GM21423 (cell line): ENCODE results near the gene TMUB1.
"Not testable (repeated sequence)": the region's sequence is repeated elsewhere in the genome, so short reads cannot be mapped to it uniquely, and the experiment has no call there.

Experiments used
- ATAC-seq: cut with Tn5 transposase; IDR thresholded peaks from one replicate; pipeline ENCODE4 v1.9.1; 2021; ENCODE audit warnings: mild to moderate bottlenecking, moderate library complexity; ENCODE audit not compliant: unreplicated experiment

The TMUB1 gene

DNA sequence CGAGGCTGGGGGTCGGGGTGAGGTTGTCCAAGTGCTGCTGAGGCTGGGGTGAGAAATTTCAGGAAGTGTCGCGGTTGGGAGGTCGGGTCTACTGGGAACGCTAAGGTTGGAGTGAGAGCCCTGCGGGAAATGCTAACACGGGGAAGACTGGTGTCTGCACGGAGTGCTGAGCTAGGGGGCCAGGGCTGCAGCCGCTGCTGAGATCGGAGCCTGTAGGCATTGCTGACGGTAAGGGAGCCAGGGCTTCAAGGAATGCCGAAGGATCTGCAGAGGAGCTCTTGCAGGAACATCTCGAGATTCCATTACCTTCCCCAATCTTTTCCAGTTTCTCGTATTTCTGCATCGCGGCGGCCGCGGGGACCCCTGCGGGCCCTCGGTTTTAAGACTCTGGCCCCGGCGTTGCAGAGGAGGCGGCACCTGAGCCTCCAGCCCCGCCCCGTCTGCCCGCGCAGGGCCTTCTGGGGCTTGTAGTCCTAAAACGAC, 25.7 kb downstream of the TMUB1 start, which contains the start of gene CDK5:
TSS of gene CDK5 (minus strand) at position 392 of the 483 bp plus-strand sequence. CDS start at position 343, 49 bp downstream.
- ATAC-seq: peak; percentile 5

- ATAC-seq: no peak
These were observed 26.4 kb downstream of the TMUB1 start for GRCh38 chr7:151056666-151057505.

DNA sequence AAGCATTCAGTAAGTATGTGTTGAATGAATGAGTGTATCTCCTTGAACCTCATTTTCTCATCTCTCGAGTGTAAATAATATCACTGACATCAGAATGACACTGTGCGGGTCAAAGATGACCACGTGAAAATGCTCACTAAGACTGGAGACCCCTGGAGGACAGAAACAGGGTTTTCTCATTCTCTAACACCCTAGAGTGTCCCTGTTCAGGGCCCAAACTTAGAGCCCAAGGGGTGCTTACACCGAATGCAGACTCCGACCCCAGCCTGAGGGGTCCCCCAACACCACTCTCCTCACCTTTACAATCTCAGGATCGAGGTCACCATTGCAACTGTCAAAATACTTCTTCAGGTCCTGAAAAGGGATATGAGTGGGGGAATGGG, 27.0 kb downstream of the TMUB1 start:
- ATAC-seq: no peak

DNA sequence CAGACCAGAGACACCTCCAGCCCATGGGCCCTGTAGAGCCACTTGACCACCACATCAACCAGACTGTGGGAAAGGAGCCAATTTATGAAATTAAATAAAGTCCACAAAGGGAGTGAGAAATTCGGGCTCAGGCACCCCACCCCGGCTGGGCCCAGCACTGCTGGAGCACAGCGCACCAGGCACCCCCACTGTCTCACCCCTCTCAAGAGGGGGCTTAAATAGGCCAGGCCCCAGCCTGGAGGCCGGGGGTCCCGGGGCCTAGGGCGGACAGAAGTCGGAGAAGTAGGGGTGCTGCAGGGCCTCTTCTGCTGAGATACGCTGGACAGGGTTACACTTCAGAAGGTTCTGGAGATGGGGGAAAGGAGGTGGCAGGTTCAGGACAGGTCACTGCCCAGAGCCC, 29.5 kb downstream of the TMUB1 start:
- ATAC-seq: no peak

DNA sequence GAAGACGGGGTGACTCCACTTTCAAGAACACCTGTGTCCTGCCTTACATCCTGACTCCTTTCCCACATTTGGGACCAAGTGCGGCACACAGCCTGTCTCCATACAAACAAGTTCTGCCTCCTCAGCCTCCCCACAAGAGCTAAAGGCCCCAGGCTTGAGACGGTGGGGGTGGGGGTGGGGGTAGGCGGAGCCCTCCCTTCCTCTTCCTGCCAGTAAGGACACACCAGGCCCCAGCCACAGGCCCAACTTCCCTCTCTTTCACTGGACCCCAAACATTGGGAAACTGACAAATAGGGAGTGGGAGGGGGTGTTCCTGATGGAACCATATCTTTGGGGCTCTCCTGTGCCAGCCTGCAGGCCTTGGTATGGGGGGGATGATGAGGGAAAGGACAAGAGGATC, 30.2 kb downstream of the TMUB1 start:
- ATAC-seq: no peak

DNA sequence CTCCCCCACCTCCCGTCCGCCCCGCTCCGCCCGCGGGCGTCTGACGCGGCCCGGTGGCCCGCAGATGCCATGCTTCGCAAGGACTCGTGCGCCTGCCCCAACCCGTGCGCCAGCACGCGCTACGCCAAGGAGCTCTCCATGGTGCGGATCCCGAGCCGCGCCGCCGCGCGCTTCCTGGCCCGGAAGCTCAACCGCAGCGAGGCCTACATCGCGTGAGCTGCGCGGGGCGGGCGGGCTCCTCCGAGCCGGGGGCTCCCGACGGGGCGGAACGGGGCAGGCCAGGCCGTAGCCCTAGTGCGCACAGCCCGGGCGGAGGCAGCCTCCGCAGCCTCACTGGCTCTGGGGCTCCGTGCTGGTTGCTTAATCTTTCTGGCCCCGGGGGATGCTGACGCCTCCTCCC, 32.2 kb downstream of the TMUB1 start:
- no peak for ATAC-seq

- no peak for ATAC-seq
These were observed 34.3 kb downstream of the TMUB1 start for GRCh38 chr7:151048911-151049463.

GRCh38 chr7:151047976-151048815, 35.1 kb downstream of the TMUB1 start, which contains the start of gene ASIC3:
Gene ASIC3, plus strand, starts transcription at chr7:151048531. Its CDS starts 355 bp downstream, at chr7:151048886.
- ATAC-seq: no peak

GRCh38 chr7:151046603-151047573, 36.4 kb downstream of the TMUB1 start:
- no peak for ATAC-seq

- ATAC-seq: no peak
These were observed 37.3 kb downstream of the TMUB1 start for GRCh38 chr7:151045967-151046366.

GRCh38 chr7:151045262-151045661, 38.0 kb downstream of the TMUB1 start:
- ATAC-seq: no peak

DNA sequence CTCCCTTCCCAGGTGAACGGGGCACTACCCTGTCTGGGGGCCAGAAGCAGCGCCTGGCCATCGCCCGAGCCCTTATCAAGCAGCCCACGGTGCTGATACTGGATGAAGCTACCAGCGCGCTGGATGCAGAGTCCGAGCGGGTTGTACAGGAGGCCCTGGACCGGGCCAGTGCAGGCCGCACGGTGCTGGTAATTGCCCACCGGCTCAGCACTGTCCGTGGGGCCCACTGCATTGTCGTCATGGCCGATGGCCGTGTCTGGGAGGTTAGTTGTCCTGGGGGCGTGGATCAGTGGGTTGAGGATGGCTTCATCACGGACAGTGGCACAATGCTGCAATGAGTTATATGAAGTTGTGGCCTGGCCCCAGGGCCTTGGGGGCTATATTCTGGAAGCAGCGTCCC, 39.3 kb downstream of the TMUB1 start:
- no peak for ATAC-seq

- not testable (repeated sequence) for ATAC-seq
These were observed 39.8 kb downstream of the TMUB1 start for GRCh38 chr7:151043449-151043848.

- ATAC-seq: no peak
These were observed 42.5 kb downstream of the TMUB1 start for GRCh38 chr7:151040616-151041375.

DNA sequence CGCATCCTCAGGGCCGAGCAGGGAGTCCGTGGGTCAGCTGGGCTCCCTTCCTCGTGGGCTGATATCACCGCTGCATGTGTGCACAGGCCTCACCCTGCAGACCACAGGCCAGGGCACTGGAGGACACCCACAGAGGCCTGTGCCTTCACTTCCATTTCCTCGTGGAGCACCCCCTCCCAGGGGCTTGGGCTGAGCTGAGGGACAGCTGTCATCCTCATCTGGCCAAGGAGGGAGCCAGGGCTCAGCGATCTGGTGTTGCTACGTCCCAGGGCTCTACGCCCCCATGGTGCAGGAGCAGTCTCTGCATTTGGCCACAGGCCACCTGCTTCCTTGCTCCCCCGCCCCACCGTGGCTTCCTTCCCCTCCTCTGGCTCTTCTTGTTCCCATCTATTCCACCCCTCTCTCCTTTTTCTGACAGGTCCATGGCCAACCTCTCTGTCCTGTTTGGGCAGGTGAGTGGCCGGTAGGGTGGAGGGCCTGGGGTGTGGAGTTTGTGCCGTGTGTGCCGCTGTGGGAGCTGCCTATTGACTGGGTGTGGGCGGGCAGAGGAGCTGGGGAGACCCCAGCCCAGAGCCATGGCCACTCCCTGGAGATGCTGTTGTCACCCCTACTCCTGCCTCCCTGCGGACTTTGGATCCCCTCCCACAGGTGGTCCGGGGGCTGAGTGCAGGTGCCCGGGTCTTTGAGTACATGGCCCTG, 43.3 kb downstream of the TMUB1 start:
- no peak for ATAC-seq

DNA sequence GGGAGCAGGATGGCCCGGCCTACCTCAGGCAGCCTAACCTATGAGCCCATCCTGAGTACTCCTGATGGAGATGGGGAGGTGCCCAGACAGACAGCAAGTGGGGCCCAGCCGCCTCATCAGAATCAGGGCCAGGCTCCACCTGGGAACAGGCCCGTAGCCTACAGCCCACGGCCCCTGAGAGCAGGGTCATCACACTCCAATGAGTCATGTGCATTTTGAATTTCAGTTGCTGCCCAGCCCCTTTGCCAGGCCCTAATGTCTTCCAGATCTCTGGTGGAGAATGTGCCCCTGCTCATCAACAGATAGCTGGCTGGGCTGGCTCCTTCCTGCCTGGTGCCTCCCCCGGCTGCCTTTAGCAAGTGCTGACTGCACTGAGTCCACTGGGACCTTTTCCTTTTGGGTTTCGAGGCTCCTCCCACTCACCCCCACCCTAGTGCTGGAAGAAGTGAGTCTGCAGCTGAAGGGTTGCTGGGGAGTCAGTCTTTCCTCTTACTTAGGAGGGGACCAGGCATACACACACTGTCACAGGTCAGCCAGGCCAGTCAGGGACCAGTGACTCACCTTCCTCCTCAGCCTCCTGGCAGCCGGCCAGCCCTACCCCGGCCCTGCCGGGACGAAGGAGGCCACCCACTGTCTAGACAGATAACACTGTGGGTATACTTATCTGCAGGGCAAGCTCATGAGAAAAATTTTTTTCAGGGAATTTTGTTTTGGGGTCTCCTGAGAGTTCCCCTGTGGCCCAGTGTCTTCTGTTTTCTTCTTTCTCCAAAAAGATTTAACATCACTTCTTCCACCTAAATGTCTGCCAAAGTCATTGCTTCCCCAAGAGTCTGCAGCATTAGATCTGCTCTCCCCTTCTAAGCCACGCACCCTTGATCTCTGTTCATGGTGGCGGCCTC, 44.1 kb downstream of the TMUB1 start:
- ATAC-seq: no peak

- no peak for ATAC-seq
These were observed 47.4 kb downstream of the TMUB1 start for GRCh38 chr7:151035902-151036301.
